ENCODE data around the gene ZFAND6.

DNA sequence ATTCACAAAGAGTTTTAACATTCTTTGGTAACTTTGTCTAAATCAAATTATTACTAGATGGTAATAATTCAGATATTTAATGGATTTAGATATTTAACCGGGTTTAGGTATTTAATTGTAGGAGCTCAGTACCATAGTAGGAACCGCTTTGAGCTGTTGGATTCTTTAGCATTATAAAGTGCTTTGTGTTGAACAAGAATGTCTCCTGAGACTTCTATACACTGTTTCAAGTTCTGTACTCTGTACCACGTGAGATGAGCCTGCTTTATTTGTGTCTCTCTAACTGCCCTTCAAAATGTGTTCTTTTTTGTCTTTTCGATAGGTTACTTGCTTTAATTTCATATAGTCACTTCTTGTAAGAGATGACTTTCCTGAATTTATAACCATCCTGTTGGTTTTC lies 36.0 kb downstream of the ZFAND6 start:
- TF ChIP-seq TAF1 (IDR thresholded peaks at IDR 0.05; ENCODE audit: borderline replicate concordance, low read depth, low read length) (no peak), POLR2AphosphoS5 (IDR thresholded peaks at IDR 0.05; ENCODE audit: low read depth, low read length) (no peak), POLR2A (IDR thresholded peaks at IDR 0.05; ENCODE audit: low read depth, low read length) (no peak)

Measured in GM12892 (cell line).